NCI-H82 (cell line): ENCODE data around the gene GNPTG.
A peak's percentile ranks its signal among the peaks of the same experiment; 100 is the strongest.

Source experiments
- DNase-seq: peaks from one replicate; lab custom pipeline; 2025; lab: John Stamatoyannopoulos, UW

GNPTG gene

DNA sequence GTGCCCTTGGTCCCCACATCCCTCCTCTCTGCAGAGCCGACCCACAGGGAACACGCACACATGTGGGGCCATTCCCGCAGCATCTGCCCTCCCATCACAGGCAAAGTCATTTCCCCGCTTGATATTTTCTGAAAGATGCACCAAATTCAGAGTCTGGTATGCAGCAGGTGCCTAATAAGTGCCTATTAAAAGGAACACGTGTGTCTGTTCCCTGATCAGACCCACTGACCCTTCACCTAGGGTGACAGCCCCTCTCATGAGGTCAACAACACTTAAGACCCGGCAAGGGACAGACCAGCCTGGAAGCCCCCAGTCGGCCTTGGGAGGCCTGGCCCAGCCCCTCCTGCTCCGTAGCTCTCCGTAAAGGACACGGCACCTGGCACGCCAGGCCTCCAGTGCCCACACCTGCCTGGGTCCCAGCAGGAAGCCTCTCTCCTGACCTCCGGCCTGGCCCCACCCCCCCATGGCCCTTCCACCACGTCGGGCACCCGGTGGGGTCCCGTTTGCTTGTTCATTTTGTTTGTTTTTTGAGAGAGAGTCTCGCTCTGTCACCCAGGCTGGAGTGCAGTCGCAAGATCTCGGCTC lies 42.7 kb downstream of the GNPTG start:
- no peak for DNase-seq

DNA sequence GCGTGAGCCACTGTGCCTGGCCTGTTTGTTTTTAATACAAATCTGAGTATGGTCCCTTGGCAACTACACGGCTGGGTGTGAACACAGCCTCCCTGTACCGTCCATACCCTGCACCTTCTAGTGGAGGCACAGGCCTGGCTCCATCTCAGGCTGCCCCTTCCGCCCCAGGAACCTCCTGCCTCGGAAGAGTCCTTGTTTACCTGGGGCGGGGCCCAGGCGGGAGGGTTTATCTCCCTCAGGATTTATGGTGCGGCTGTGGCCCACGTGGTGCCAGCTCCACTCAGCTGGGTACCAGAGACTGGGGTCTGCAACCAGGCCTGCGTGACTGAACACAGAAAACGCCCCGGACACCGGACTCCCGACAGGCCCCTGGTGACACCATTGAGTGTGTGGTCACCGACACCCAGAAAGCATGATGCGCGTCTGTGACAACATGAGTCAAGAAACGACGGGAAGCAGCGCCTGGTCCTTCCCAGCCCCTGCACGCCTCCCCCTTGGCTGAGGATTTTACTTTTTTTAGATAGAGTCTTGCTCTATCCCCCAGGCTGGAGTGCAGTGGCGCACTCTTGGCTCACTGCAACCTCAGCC lies 43.8 kb downstream of the GNPTG start:
- no peak for DNase-seq

DNA sequence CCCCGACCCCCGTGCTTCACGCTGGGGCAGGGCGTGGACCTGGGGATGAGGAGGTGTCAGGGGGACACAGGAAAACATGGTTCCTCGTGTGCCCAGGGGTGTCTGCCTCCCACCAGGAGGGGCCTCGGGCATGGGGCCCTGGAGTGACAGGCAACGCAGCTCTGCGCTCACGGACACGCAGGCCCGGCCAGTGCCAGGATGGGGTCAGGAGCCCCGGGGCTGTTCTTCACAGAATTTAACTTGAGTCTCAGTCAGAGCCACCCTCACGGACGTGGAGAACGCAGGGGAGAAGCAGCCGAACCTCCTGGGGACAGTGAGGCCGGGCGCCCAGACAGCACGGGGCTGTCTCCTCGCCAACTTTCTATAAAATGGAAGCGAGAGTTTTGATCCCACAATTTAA lies 46.0 kb downstream of the GNPTG start:
- DNase-seq, result no peak

- no peak for DNase-seq
Observed at GRCh38 chr16:1398351-1398750, 46.6 kb downstream of the GNPTG start.

- no peak for DNase-seq
Observed at GRCh38 chr16:1398826-1399581, 47.3 kb downstream of the GNPTG start.

- DNase-seq, result no peak
Observed at GRCh38 chr16:1401061-1401757, 49.5 kb downstream of the GNPTG start.

- no peak for DNase-seq
Observed at GRCh38 chr16:1401758-1402154, 50.0 kb downstream of the GNPTG start.

DNA sequence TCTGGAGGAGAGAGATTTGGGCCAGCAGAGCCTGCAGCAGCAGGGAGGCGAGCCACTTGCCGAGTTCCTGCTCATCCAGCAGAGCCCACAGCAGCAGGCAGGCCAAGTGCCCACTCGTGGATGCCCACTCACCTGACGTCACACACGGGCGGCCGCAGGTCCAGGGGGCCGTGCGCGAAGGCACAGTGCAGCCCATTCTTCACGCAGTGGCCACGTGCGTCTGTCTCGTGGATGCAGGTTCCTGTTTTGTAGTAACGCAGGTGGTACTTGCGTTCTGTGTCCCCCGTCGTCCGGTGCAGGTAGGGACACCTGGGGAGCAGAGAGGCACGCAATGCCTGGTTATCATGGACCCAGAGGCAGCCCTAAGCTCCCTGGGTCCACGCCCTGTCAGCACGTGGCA lies 51.3 kb downstream of the GNPTG start:
- no peak for DNase-seq

- no peak for DNase-seq
Observed at GRCh38 chr16:1403733-1404132, 52.0 kb downstream of the GNPTG start.

GRCh38 chr16:1407753-1408152 lies 56.0 kb downstream of the GNPTG start:
- no peak for DNase-seq

DNA sequence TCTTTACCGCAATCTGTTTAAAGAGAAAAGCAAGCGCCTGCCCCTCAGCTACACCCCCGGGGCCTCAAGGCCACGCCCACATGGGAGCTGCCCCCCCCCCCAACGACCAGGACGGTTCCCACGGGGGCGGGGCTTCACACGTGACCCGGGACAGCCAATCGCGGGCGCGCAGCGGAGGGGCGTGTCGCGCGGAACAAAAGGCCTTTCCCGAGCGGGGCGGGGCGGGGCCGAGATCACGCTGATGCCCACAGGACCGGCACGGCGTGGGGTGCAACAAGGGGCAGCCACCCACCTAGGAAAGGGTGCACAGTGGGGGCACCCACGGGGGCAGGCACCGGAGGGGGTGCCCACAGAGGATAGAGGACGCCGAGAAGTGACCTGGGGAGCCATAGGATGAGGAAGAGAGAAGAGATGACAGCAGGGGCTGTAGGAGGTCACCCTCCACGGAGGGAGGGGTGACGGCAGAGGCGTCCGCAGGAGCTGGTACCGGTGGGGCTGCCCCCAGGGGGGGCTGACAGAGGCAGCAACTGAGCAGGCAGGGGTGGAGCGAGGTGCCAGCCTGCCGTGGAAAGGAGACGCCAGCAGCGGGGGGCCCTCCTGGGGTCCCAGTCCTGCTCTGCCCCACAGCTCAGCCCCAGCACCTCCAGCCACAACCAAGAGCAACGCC lies 56.6 kb downstream of the GNPTG start:
- peak; percentile 93 for DNase-seq

GRCh38 chr16:1412847-1413246 lies 61.1 kb downstream of the GNPTG start:
- DNase-seq, result no peak
